Panc1 (cell line): ENCODE results near the gene L3MBTL2. TPM values are rescaled to one million over a fixed set of nuclear protein-coding genes. Genes with fewer than 3 reads are reported as not detected.
A peak's percentile ranks its signal among the peaks of the same experiment; 100 is the strongest.

Experiments
- ATAC-seq: fragments of 200-7000 bp; cut with Tn5 transposase; 2 replicates; pipeline ENCODE4 v1.9.1; 2020; ENCODE audit warnings: mild to moderate bottlenecking, moderate library complexity
- BruUV-seq: library from RNA; stranded (reverse); fragments of 400-500 nt; replicated peaks from 2 replicates; lab custom pipeline; 2021; lab: Mats Ljungman, UMichigan
- CTCF ChIA-PET: fragments of 300-600 bp; sonication (Branson Sonifier 250); formaldehyde crosslinking; loops from one replicate; lab custom pipeline; 2022; ENCODE audit warnings: antibody characterized with exemption; lab: Charles Lee
- POLR2A ChIA-PET: fragments of 300-600 bp; sonication (Branson Sonifier 250); formaldehyde crosslinking; loops from one replicate; lab custom pipeline; 2022; ENCODE audit warnings: antibody characterized with exemption; lab: Charles Lee
- DNase-seq: peaks from one replicate; pipeline ENCODE4 v3.0.0-alpha.2; 2010; ENCODE audit warnings: low read depth, low spot score
- H3K27ac ChIP-seq: 2 replicates; pipeline ENCODE4 v1.5.1; 2011; ENCODE audit warnings: mild to moderate bottlenecking, low read length, inconsistent platforms
- H3K27me3 ChIP-seq: fragments of 200-500 bp; sonication (Bioruptor generic); 2 replicates; pipeline ENCODE4 v1.6.0; 2014; ENCODE audit warnings: low read length, inconsistent platforms; ENCODE audit not compliant: control insufficient read depth, insufficient read depth
- H3K36me3 ChIP-seq: fragments of 200-500 bp; sonication (Bioruptor generic); 2 replicates; pipeline ENCODE4 v1.5.1; 2014; ENCODE audit warnings: inconsistent platforms, mild to moderate bottlenecking, low read length, moderate library complexity; ENCODE audit not compliant: control insufficient read depth, insufficient read depth
- H3K4me1 ChIP-seq: 2 replicates; pipeline ENCODE4 v1.5.1; 2011; ENCODE audit warnings: inconsistent platforms, mild to moderate bottlenecking, low read length, moderate library complexity; ENCODE audit not compliant: control insufficient read depth, insufficient read depth
- H3K4me3 ChIP-seq, 2 experiments: 2 replicates each; pipeline ENCODE4 v1.5.1; 2011 to 2012; ENCODE audit warnings: low read depth in 2 of 2, low read length in 2 of 2, mild to moderate bottlenecking in 2 of 2, inconsistent platforms in 1 of 2, moderate library complexity in 1 of 2
- H3K9me3 ChIP-seq: fragments of 200-500 bp; sonication (Bioruptor generic); 2 replicates; pipeline ENCODE4 v1.5.1; 2014; ENCODE audit warnings: low read depth, mild to moderate bottlenecking, inconsistent platforms, low read length, moderate library complexity; ENCODE audit not compliant: control insufficient read depth, insufficient read depth
- POLR2AphosphoS5 ChIP-seq: IDR thresholded peaks from 2 replicates; pipeline ENCODE4 v1.6.1; 2012; ENCODE audit warnings: mild to moderate bottlenecking, low read depth, low read length, moderate library complexity
- SIN3A ChIP-seq: IDR thresholded peaks from 2 replicates; pipeline ENCODE4 v1.6.1; 2012; ENCODE audit warnings: low read depth, mild to moderate bottlenecking, low read length, moderate library complexity, borderline replicate concordance; ENCODE audit not compliant: insufficient read depth
- TCF7L2 ChIP-seq: IDR thresholded peaks from 2 replicates; pipeline ENCODE4 v1.6.1; 2011; ENCODE audit warnings: mild to moderate bottlenecking, low read depth, low read length, inconsistent platforms
- in situ Hi-C: cut with HindIII; loops from 2 replicates; pipeline ENCODE4 v1.10.0; 2016; ENCODE audit warnings: low sequenced_read_pairs, low pct_unique_long_range_greater_than_20kb
- intact Hi-C: fragments of 100-400 bp; cut with micrococcal nuclease; formaldehyde crosslinking; loops from one replicate; pipeline ENCODE4 v1.10.0; 2022; ENCODE audit not compliant: unreplicated experiment
- total RNA-seq: library from RNA; stranded (reverse); gene quantifications from one replicate; pipeline ENCODE4 v1.2.1, GENCODE V29; 2021; ENCODE audit not compliant: unreplicated experiment
- TF ChIP-seq, protein P1 (sequence below), 2 experiments: IDR thresholded peaks; 2 replicates each; pipeline ENCODE4 v1.6.1; 2011 to 2012; ENCODE audit warnings: low read depth in 2 of 2, control low read depth in 1 of 2, low read length in 1 of 2, mild to moderate bottlenecking in 1 of 2, moderate library complexity in 1 of 2; ENCODE audit not compliant: insufficient read depth in 1 of 2
- TF ChIP-seq, protein P2 (sequence below): fragments of 450-650 bp; IDR thresholded peaks from 2 replicates; pipeline ENCODE4 v1.5.1; 2017; ENCODE audit warnings: mild to moderate bottlenecking

The L3MBTL2 gene
- total RNA-seq, 1 experiment from 2014 or later, result 26.6 TPM

DNA sequence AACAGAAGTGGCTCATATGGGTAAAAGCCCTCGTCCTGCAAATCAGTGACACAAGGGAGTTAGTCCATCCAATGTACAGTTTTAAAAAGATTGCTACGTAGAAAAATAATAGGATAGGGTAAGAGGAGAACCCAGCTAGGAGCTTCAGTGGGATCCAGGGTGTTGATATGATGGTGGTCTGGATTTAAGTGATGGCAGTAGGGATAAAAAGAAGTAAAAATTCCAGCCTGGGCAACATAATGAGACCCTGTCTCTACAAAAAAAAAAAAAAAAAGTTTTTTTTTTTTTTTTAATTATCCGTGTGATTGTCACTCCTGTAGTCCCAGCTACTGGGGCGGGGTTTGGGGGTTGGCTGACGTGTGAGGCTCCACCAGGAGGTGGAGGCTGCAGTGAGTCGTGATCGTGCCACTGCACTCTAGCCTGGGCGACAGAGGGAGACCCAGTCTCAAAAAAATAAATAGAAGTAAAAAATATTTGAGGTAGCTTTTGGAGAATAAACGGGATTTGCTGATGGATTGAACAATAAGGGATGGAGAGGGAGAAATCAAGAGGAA is 7.0 kb upstream of the L3MBTL2 start:
- ATAC-seq (peak; percentile 78), DNase-seq (no peak)
- CTCF ChIA-PET, result interaction anchor here (2.0 kb wide), 1 partner anchor 275 kb away, joined by 7 read pairs; no protein-coding TSS in a partner anchor
- BruUV-seq, result no TSS peak
- intact Hi-C loops, result no loop called here
- peak overlapping the region; percentile 39; the same call in 1 of the 2 replicates for H3K27ac ChIP-seq
- peak overlapping the region; percentile 62 to 74 for H3K4me3 ChIP-seq
- H3K4me1 ChIP-seq, result no peaks in the 10 kb centered on the region
- POLR2A ChIA-PET, result interaction anchor here (0.5 to 0.7 kb wide), 2 partner anchors 71 to 323 kb away, joined by 4 to 22 read pairs; no protein-coding TSS in a partner anchor
- TF ChIP-seq POLR2AphosphoS5 (no peak), TCF7L2 (no peak), SIN3A (no peak)
- TF ChIP-seq, protein P1, sequence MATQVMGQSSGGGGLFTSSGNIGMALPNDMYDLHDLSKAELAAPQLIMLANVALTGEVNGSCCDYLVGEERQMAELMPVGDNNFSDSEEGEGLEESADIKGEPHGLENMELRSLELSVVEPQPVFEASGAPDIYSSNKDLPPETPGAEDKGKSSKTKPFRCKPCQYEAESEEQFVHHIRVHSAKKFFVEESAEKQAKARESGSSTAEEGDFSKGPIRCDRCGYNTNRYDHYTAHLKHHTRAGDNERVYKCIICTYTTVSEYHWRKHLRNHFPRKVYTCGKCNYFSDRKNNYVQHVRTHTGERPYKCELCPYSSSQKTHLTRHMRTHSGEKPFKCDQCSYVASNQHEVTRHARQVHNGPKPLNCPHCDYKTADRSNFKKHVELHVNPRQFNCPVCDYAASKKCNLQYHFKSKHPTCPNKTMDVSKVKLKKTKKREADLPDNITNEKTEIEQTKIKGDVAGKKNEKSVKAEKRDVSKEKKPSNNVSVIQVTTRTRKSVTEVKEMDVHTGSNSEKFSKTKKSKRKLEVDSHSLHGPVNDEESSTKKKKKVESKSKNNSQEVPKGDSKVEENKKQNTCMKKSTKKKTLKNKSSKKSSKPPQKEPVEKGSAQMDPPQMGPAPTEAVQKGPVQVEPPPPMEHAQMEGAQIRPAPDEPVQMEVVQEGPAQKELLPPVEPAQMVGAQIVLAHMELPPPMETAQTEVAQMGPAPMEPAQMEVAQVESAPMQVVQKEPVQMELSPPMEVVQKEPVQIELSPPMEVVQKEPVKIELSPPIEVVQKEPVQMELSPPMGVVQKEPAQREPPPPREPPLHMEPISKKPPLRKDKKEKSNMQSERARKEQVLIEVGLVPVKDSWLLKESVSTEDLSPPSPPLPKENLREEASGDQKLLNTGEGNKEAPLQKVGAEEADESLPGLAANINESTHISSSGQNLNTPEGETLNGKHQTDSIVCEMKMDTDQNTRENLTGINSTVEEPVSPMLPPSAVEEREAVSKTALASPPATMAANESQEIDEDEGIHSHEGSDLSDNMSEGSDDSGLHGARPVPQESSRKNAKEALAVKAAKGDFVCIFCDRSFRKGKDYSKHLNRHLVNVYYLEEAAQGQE (IDR thresholded peaks at IDR 0.05; ENCODE audit: insufficient read depth in 1 of 2, low read depth in 2 of 2, low read length in 1 of 2), result no peak
- TF ChIP-seq, protein P2, sequence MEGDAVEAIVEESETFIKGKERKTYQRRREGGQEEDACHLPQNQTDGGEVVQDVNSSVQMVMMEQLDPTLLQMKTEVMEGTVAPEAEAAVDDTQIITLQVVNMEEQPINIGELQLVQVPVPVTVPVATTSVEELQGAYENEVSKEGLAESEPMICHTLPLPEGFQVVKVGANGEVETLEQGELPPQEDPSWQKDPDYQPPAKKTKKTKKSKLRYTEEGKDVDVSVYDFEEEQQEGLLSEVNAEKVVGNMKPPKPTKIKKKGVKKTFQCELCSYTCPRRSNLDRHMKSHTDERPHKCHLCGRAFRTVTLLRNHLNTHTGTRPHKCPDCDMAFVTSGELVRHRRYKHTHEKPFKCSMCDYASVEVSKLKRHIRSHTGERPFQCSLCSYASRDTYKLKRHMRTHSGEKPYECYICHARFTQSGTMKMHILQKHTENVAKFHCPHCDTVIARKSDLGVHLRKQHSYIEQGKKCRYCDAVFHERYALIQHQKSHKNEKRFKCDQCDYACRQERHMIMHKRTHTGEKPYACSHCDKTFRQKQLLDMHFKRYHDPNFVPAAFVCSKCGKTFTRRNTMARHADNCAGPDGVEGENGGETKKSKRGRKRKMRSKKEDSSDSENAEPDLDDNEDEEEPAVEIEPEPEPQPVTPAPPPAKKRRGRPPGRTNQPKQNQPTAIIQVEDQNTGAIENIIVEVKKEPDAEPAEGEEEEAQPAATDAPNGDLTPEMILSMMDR, result no peak
- in situ Hi-C loops, result no loop called here
- H3K27me3 ChIP-seq, result no peaks in the 10 kb centered on the region
- no peaks in the 10 kb centered on the region for H3K36me3 ChIP-seq
- H3K9me3 ChIP-seq, result no peaks in the 10 kb centered on the region

DNA sequence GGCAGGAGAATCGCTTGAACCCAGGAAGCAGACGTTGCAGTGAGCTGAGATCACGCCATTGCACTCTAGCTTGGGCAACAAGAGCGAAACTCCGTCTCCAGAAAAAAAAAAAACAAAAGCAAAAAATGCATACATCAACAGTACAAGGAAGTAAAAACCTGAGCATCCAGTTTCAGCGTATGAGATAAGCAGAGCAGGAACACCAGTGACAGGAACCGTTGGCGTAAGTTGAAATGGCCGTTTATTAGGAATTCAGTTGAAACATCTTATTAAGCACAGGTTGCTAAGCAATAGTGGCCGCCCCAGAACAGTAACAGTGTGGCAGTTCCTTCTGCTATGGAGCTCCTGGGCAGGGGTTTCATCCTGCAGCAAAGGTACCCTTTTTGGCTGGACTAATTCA is 4.0 kb upstream of the L3MBTL2 start:
- no peak for ATAC-seq
- POLR2A ChIA-PET, result no interaction called here
- Histone ChIP-seq H3K4me3 (no peak overlapping the region), H3K27ac (no peak overlapping the region), H3K4me1 (no peaks in the 10 kb centered on the region), H3K9me3 (no peaks in the 10 kb centered on the region), H3K27me3 (no peaks in the 10 kb centered on the region), H3K36me3 (no peaks in the 10 kb centered on the region; the same call in 1 of the 2 replicates)
- in situ Hi-C loops (no loop called here), intact Hi-C loops (no loop called here)
- BruUV-seq, result no TSS peak
- TF ChIP-seq SIN3A (no peak), TCF7L2 (no peak), POLR2AphosphoS5 (no peak)
- TF ChIP-seq, protein P2, result no peak
- TF ChIP-seq, protein P1 (IDR thresholded peaks at IDR 0.05; ENCODE audit: insufficient read depth in 1 of 2, low read depth in 2 of 2, low read length in 1 of 2), result no peak
- CTCF ChIA-PET, result no interaction called here
- no peak for DNase-seq
